Smooth muscle cell (in vitro differentiated cells): ENCODE data around the gene TFF2. TPM values are rescaled to one million over a fixed set of nuclear protein-coding genes. Genes with fewer than 3 reads are reported as not detected.

ENCODE experiments used
- DNase-seq: peaks from one replicate; lab custom pipeline; 2025; ENCODE audit not compliant: unreplicated experiment; lab: John Stamatoyannopoulos, UW
- H2AFZ ChIP-seq: fragments of 200-600 bp; sonication (generic); 2 replicates; pipeline ENCODE4 v1.6.0; 2016; ENCODE audit warnings: antibody characterized with exemption, low read depth, mild to moderate bottlenecking
- H3F3A ChIP-seq: fragments of 200-600 bp; sonication (generic); 2 replicates; pipeline ENCODE4 v1.6.0; 2017; ENCODE audit warnings: antibody characterized with exemption, low read depth
- H3K27ac ChIP-seq: fragments of 200-600 bp; sonication (generic); 2 replicates; pipeline ENCODE4 v1.5.1; 2016; ENCODE audit warnings: low read depth, mild to moderate bottlenecking
- H3K27me3 ChIP-seq: fragments of 200-600 bp; sonication (generic); 2 replicates; pipeline ENCODE4 v1.6.1; 2016; ENCODE audit warnings: low read depth, mild to moderate bottlenecking
- H3K36me3 ChIP-seq: fragments of 200-600 bp; sonication (generic); 2 replicates; pipeline ENCODE4 v1.5.1; 2016; ENCODE audit warnings: low read depth
- H3K4me1 ChIP-seq: fragments of 200-600 bp; sonication (generic); 2 replicates; pipeline ENCODE4 v1.5.1; 2016; ENCODE audit warnings: low read depth
- H3K4me2 ChIP-seq: fragments of 200-600 bp; sonication (generic); 2 replicates; pipeline ENCODE4 v1.6.0; 2016; ENCODE audit warnings: mild to moderate bottlenecking
- H3K4me3 ChIP-seq: fragments of 200-600 bp; sonication (generic); 2 replicates; pipeline ENCODE4 v1.5.1; 2016; ENCODE audit warnings: mild to moderate bottlenecking
- H3K79me2 ChIP-seq: fragments of 200-600 bp; sonication (generic); 2 replicates; pipeline ENCODE4 v1.6.0; 2016; ENCODE audit warnings: low read depth, mild to moderate bottlenecking
- H3K9ac ChIP-seq: fragments of 200-600 bp; sonication (generic); 2 replicates; pipeline ENCODE4 v1.6.0; 2016; ENCODE audit warnings: low read depth
- H3K9me3 ChIP-seq: fragments of 200-600 bp; sonication (generic); replicated peaks from 2 replicates; pipeline ENCODE4 v1.5.1; 2016; ENCODE audit warnings: low read depth
- H4K20me1 ChIP-seq: fragments of 200-600 bp; sonication (generic); 2 replicates; pipeline ENCODE4 v1.6.0; 2016; ENCODE audit warnings: low read depth
- WGBS: methylation state at CpG from one replicate; pipeline ENCODE4 v1.1.7; 2016; ENCODE audit warnings: low lambda C conversion rate; 5-methylcytosine and 5-hydroxymethylcytosine counted together
- polyA plus RNA-seq: library from polyadenylated mRNA; unstranded; fragments of >200 nt; fragmentation: Nextera tagmentation; extraction: Ambion mirVana; gene quantifications from 2 replicates; pipeline ENCODE4 v1.2.1, GENCODE V29; 2016
- total RNA-seq: library from RNA; depleted of rRNA; stranded (reverse); fragments of >200 nt; gene quantifications from 2 replicates; pipeline ENCODE4 v1.2.3, GENCODE V29; 2014
- TF ChIP-seq, protein P1 (sequence below): fragments of 200-600 bp; sonication (generic); IDR thresholded peaks from 2 replicates; pipeline ENCODE4 v1.5.1; 2017; ENCODE audit warnings: borderline replicate concordance, mild to moderate bottlenecking, antibody characterized with exemption; ENCODE audit not compliant: insufficient read depth, poor library complexity, severe bottlenecking

The TFF2 gene
- total and polyA plus RNA-seq, 2 experiments from 2014 or later = not detected

GRCh38 chr21:42358261-42358660, 7.5 kb upstream of the TFF2 start:
- 90% methylated on average over 12 of the region's 12 CpGs for WGBS
- no peaks in the 10 kb centered on the region for H3K4me1 ChIP-seq

GRCh38 chr21:42357307-42357706, 6.5 kb upstream of the TFF2 start:
- TF ChIP-seq, protein P1, sequence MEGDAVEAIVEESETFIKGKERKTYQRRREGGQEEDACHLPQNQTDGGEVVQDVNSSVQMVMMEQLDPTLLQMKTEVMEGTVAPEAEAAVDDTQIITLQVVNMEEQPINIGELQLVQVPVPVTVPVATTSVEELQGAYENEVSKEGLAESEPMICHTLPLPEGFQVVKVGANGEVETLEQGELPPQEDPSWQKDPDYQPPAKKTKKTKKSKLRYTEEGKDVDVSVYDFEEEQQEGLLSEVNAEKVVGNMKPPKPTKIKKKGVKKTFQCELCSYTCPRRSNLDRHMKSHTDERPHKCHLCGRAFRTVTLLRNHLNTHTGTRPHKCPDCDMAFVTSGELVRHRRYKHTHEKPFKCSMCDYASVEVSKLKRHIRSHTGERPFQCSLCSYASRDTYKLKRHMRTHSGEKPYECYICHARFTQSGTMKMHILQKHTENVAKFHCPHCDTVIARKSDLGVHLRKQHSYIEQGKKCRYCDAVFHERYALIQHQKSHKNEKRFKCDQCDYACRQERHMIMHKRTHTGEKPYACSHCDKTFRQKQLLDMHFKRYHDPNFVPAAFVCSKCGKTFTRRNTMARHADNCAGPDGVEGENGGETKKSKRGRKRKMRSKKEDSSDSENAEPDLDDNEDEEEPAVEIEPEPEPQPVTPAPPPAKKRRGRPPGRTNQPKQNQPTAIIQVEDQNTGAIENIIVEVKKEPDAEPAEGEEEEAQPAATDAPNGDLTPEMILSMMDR = no peak
- WGBS = 78% methylated on average over 3 of the region's 3 CpGs
- Histone ChIP-seq H3K79me2 (no peaks in the 10 kb centered on the region), H3K4me2 (no peak overlapping the region), H3K4me1 (no peaks in the 10 kb centered on the region), H4K20me1 (no peaks in the 10 kb centered on the region), H3K9ac (no peak overlapping the region), H3F3A (no peaks in the 10 kb centered on the region), H3K36me3 (no peaks in the 10 kb centered on the region), H3K9me3 (peaks cover 4% of the 10 kb centered on the region), H3K4me3 (no peak overlapping the region), H3K27me3 (no peaks in the 10 kb centered on the region), H3K27ac (no peak overlapping the region), H2AFZ (no peak overlapping the region)
- DNase-seq = no peak

More at GRCh38 chr21:42358261-42358660, 7.5 kb upstream of the TFF2 start:
- Histone ChIP-seq H3K4me3 (no peak overlapping the region), H3K9ac (no peak overlapping the region), H2AFZ (no peak overlapping the region), H3K27ac (no peak overlapping the region), H3K36me3 (no peaks in the 10 kb centered on the region), H4K20me1 (no peaks in the 10 kb centered on the region), H3K27me3 (no peaks in the 10 kb centered on the region), H3F3A (no peaks in the 10 kb centered on the region), H3K79me2 (no peaks in the 10 kb centered on the region), H3K4me2 (no peak overlapping the region), H3K9me3 (peaks cover 4% of the 10 kb centered on the region)
- TF ChIP-seq, protein P1 = no peak
- DNase-seq = no peak

DNA sequence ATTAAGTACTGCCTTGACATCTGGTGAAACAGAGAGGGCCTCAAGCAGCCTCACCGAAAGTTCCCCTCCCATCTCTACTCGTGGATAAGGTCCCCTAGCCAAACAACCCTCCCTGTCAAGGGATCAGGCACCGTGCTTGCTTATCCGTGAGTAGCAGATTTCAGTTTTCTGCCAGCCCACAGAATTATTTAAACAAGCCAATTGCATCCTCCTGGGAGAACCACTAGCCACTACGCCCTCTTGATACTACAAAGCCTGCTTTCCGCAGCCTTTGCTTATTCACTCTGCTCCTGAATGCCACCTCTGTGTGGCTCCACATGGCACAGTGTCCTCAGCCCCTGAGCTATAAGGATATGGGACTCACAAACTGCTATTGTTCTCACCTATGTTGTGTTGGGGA, 5.9 kb upstream of the TFF2 start:
- Histone ChIP-seq H2AFZ (no peak overlapping the region), H3K4me1 (no peaks in the 10 kb centered on the region), H3K27me3 (no peaks in the 10 kb centered on the region), H3K9ac (no peak overlapping the region), H3K27ac (no peak overlapping the region), H3K9me3 (peaks cover 4% of the 10 kb centered on the region), H3K36me3 (no peaks in the 10 kb centered on the region), H3K4me3 (no peak overlapping the region), H3F3A (no peaks in the 10 kb centered on the region), H4K20me1 (no peaks in the 10 kb centered on the region), H3K4me2 (no peak overlapping the region), H3K79me2 (no peaks in the 10 kb centered on the region)
- WGBS = 63% methylated on average over 6 of the region's 6 CpGs
- no peak for DNase-seq
- TF ChIP-seq, protein P1 = no peak

- no peak overlapping the region for H3K27ac ChIP-seq
- whole genome bisulfite sequencing = 73% methylated on average over 2 of the region's 2 CpGs
- DNase-seq = no peak
- H2AFZ ChIP-seq = no peak overlapping the region
- H3K27me3 ChIP-seq = no peaks in the 10 kb centered on the region
- H4K20me1 ChIP-seq = no peaks in the 10 kb centered on the region
- TF ChIP-seq, protein P1 = no peak
- H3K9ac ChIP-seq = no peak overlapping the region
- no peak overlapping the region for H3K4me2 ChIP-seq
- no peaks in the 10 kb centered on the region for H3F3A ChIP-seq
- no peaks in the 10 kb centered on the region for H3K4me1 ChIP-seq
- peaks cover 4% of the 10 kb centered on the region for H3K9me3 ChIP-seq
- H3K4me3 ChIP-seq = no peak overlapping the region
- no peaks in the 10 kb centered on the region for H3K36me3 ChIP-seq
- H3K79me2 ChIP-seq = no peaks in the 10 kb centered on the region
Measured at GRCh38 chr21:42356046-42356445, 5.3 kb upstream of the TFF2 start.
